Measurements from ENCODE around the gene PTPRB. TPM values are rescaled to one million over a fixed set of nuclear protein-coding genes. Genes with fewer than 3 reads are reported as not detected.

Gene PTPRB
- total RNA-seq, 1 experiment from 2014 or later, result 0.17 TPM

DNA sequence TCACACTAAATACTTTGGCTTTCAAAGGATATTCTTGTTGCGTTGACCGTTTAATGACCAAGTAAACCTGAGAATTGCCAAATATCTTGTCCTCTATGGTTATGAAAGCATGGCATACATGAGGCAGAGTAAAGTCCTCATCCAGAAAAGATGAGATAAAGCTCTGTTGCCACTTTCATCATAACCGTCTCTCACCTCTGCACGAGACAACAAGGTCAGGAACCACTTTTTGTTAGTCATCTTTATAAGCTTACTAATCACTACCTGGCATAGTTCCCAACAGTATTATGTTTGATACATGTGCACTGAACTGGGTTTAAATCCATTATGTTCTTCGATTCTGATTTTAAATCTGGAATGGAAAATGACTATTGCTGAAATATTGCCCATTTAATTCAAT, 31.3 kb downstream of the PTPRB start:
- ATAC-seq, result no peak
- ChIA-PET CTCF (no interaction called here), POLR2A (no interaction called here), RAD21 (ENCODE audit: low non-redundant PET in 1 of 2, low total read pairs in 2 of 2, uncharacterized antibody in 2 of 2, unreplicated experiment in 2 of 2) (no interaction called here)
- intact Hi-C loops (cut with micrococcal nuclease), result no loop called here
- H3K4me1 ChIP-seq (ENCODE audit: control insufficient read depth in 1 of 2, insufficient read depth in 2 of 2, low read length in 2 of 2), result peaks cover 0 to 11% of the 10 kb centered on the region in 2 experiments; a peak in 2 of 4 replicates
- no peak overlapping the region for H2AFZ ChIP-seq (ENCODE audit: low read depth, low read length, poor library complexity, severe bottlenecking)
- H3K36me3 ChIP-seq (ENCODE audit: control insufficient read depth in 1 of 2, insufficient read depth in 2 of 2, low read length in 2 of 2), result no peaks in the 10 kb centered on the region
- no peak overlapping the region for H3K27ac ChIP-seq (ENCODE audit: low read depth, low read length)
- no peaks in the 10 kb centered on the region for H3K9me2 ChIP-seq (ENCODE audit: insufficient read depth)
- no peak overlapping the region for H3K4me3 ChIP-seq (replicated peaks in 1 of 2; ENCODE audit: low read depth in 1 of 2, low read length in 2 of 2)
- no peaks in the 10 kb centered on the region for H3K79me2 ChIP-seq (ENCODE audit: insufficient read depth, low read length)
- TF ChIP-seq ELF1 (IDR thresholded peaks at IDR 0.05; ENCODE audit: borderline replicate concordance, low read depth) (no peak), CBX3 (IDR thresholded peaks at IDR 0.05; ENCODE audit: low read depth) (no peak), POLR2AphosphoS5 (IDR thresholded peaks at IDR 0.05; ENCODE audit: low read depth, low read length) (no peak), EZH2 (IDR thresholded peaks at IDR 0.05) (no peak), JUND (IDR thresholded peaks at IDR 0.05) (no peak), ZFX (IDR thresholded peaks at IDR 0.05) (no peak), RAD21 (IDR thresholded peaks at IDR 0.05; ENCODE audit: low read depth) (no peak), CEBPB (IDR thresholded peaks at IDR 0.05; ENCODE audit: low read depth) (no peak), SIN3A (IDR thresholded peaks at IDR 0.05; ENCODE audit: low read depth) (no peak), ZNF274 (IDR thresholded peaks at IDR 0.05; ENCODE audit: low read depth, low read length) (no peak), YY1 (IDR thresholded peaks at IDR 0.05; ENCODE audit: extremely low read depth, insufficient replicate concordance, low read depth, low read length) (no peak), EZH2phosphoT487 (IDR thresholded peaks at IDR 0.05; ENCODE audit: borderline replicate concordance) (no peak), EGR1 (IDR thresholded peaks at IDR 0.05; ENCODE audit: low read depth) (no peak), FOSL1 (IDR thresholded peaks at IDR 0.05; ENCODE audit: low read depth) (no peak), POLR2A (IDR thresholded peaks at IDR 0.05; ENCODE audit: borderline replicate concordance, extremely low read depth, insufficient read depth, insufficient read length) (no peak), TCF7L2 (IDR thresholded peaks at IDR 0.05; ENCODE audit: borderline replicate concordance, extremely low read depth, insufficient read depth, insufficient read length) (no peak), SRF (IDR thresholded peaks at IDR 0.05; ENCODE audit: low read depth) (no peak)
- TF ChIP-seq, protein P1, sequence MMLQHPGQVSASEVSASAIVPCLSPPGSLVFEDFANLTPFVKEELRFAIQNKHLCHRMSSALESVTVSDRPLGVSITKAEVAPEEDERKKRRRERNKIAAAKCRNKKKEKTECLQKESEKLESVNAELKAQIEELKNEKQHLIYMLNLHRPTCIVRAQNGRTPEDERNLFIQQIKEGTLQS (IDR thresholded peaks at IDR 0.05), result no peak
- TF ChIP-seq, protein P2, sequence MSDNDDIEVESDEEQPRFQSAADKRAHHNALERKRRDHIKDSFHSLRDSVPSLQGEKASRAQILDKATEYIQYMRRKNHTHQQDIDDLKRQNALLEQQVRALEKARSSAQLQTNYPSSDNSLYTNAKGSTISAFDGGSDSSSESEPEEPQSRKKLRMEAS (IDR thresholded peaks at IDR 0.05), result no peak
- TF ChIP-seq, protein P3, sequence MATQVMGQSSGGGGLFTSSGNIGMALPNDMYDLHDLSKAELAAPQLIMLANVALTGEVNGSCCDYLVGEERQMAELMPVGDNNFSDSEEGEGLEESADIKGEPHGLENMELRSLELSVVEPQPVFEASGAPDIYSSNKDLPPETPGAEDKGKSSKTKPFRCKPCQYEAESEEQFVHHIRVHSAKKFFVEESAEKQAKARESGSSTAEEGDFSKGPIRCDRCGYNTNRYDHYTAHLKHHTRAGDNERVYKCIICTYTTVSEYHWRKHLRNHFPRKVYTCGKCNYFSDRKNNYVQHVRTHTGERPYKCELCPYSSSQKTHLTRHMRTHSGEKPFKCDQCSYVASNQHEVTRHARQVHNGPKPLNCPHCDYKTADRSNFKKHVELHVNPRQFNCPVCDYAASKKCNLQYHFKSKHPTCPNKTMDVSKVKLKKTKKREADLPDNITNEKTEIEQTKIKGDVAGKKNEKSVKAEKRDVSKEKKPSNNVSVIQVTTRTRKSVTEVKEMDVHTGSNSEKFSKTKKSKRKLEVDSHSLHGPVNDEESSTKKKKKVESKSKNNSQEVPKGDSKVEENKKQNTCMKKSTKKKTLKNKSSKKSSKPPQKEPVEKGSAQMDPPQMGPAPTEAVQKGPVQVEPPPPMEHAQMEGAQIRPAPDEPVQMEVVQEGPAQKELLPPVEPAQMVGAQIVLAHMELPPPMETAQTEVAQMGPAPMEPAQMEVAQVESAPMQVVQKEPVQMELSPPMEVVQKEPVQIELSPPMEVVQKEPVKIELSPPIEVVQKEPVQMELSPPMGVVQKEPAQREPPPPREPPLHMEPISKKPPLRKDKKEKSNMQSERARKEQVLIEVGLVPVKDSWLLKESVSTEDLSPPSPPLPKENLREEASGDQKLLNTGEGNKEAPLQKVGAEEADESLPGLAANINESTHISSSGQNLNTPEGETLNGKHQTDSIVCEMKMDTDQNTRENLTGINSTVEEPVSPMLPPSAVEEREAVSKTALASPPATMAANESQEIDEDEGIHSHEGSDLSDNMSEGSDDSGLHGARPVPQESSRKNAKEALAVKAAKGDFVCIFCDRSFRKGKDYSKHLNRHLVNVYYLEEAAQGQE (IDR thresholded peaks at IDR 0.05; ENCODE audit: low read depth), result no peak
- BruUV-seq (replicated peaks), result no TSS peak
- DNase-seq (ENCODE audit: low read depth, low spot score), result no peak
- no peaks in the 10 kb centered on the region for H4K20me1 ChIP-seq (ENCODE audit: insufficient read depth)
- 0 out of 2 replicates have a peak, but pooled peaks cover 3% of the 10 kb centered on the region for H3K27me3 ChIP-seq (ENCODE audit: insufficient read depth, low read length)
- no peak overlapping the region for H3K9ac ChIP-seq (ENCODE audit: low read length)
- H3K4me2 ChIP-seq (ENCODE audit: low read length), result no peak overlapping the region
- H3K9me3 ChIP-seq (ENCODE audit: control insufficient read depth in 1 of 2, insufficient read depth in 1 of 2, low read depth in 1 of 2, low read length in 2 of 2), result no peaks in the 10 kb centered on the region
